Loucy (cell line): ENCODE data around the gene C8B.

Source experiments
- H2AFZ ChIP-seq: fragments of 200-600 bp; sonication (generic); 2 replicates; pipeline ENCODE4 v1.6.0; 2016; ENCODE audit warnings: antibody characterized with exemption, mild to moderate bottlenecking, low read length, moderate library complexity
- H3F3A ChIP-seq: fragments of 200-600 bp; 2 replicates; pipeline ENCODE4 v1.6.0; 2016; ENCODE audit warnings: antibody characterized with exemption, low read depth, mild to moderate bottlenecking
- H3K27me3 ChIP-seq: fragments of 200-600 bp; sonication (generic); 2 replicates; pipeline ENCODE4 v1.6.1; 2014; ENCODE audit warnings: low read length, mild to moderate bottlenecking; ENCODE audit not compliant: insufficient read depth, poor library complexity, severe bottlenecking
- H3K36me3 ChIP-seq: fragments of 200-600 bp; sonication (generic); 2 replicates; pipeline ENCODE4 v1.6.1; 2016; ENCODE audit warnings: low read length; ENCODE audit not compliant: insufficient read depth
- H3K4me1 ChIP-seq: fragments of 200-600 bp; sonication (generic); 2 replicates; pipeline ENCODE4 v1.5.1; 2014; ENCODE audit warnings: low read length, mild to moderate bottlenecking; ENCODE audit not compliant: insufficient read depth, poor library complexity, severe bottlenecking
- H3K4me2 ChIP-seq: fragments of 200-600 bp; sonication (generic); 2 replicates; pipeline ENCODE4 v1.6.0; 2014; ENCODE audit warnings: antibody characterized with exemption, low read length, low read depth, mild to moderate bottlenecking; ENCODE audit not compliant: poor library complexity, severe bottlenecking
- H3K4me3 ChIP-seq: fragments of 200-600 bp; sonication (generic); 2 replicates; pipeline ENCODE4 v1.5.1; 2014; ENCODE audit warnings: low read length, mild to moderate bottlenecking, mixed read lengths; ENCODE audit not compliant: poor library complexity, severe bottlenecking
- H3K79me2 ChIP-seq: fragments of 200-600 bp; sonication (generic); 2 replicates; pipeline ENCODE4 v1.6.1; 2014; ENCODE audit warnings: low read length; ENCODE audit not compliant: insufficient read depth
- H3K9ac ChIP-seq: fragments of 200-600 bp; sonication (generic); 2 replicates; pipeline ENCODE4 v1.6.0; 2014; ENCODE audit warnings: mild to moderate bottlenecking, low read depth, low read length, moderate library complexity; ENCODE audit not compliant: poor library complexity, severe bottlenecking
- H3K9me2 ChIP-seq: fragments of 200-600 bp; sonication (generic); replicated peaks from 2 replicates; pipeline ENCODE4 v1.6.1; 2016; ENCODE audit warnings: low read depth, low read length, mixed read lengths
- H3K9me3 ChIP-seq: fragments of 200-600 bp; sonication (generic); 2 replicates; pipeline ENCODE4 v1.6.1; 2014; ENCODE audit warnings: mild to moderate bottlenecking, antibody characterized with exemption, low read length, low read depth; ENCODE audit not compliant: insufficient read depth
- H4K20me1 ChIP-seq: fragments of 200-600 bp; sonication (generic); 2 replicates; pipeline ENCODE4 v1.6.0; 2014; ENCODE audit warnings: antibody characterized with exemption, low read length, mild to moderate bottlenecking; ENCODE audit not compliant: insufficient read depth, poor library complexity, severe bottlenecking
- EZH2phosphoT487 ChIP-seq: fragments of 200-600 bp; IDR thresholded peaks from 2 replicates; pipeline ENCODE4 v1.6.1; 2018; ENCODE audit warnings: antibody characterized with exemption, mild to moderate bottlenecking, moderate library complexity, borderline replicate concordance
- TF ChIP-seq, protein P1 (sequence below): fragments of 200-600 bp; sonication (generic); conservative IDR thresholded peaks from 2 replicates; pipeline ENCODE4 v1.5.1; 2014; ENCODE audit warnings: mild to moderate bottlenecking, antibody characterized with exemption, low read length

The C8B gene

DNA sequence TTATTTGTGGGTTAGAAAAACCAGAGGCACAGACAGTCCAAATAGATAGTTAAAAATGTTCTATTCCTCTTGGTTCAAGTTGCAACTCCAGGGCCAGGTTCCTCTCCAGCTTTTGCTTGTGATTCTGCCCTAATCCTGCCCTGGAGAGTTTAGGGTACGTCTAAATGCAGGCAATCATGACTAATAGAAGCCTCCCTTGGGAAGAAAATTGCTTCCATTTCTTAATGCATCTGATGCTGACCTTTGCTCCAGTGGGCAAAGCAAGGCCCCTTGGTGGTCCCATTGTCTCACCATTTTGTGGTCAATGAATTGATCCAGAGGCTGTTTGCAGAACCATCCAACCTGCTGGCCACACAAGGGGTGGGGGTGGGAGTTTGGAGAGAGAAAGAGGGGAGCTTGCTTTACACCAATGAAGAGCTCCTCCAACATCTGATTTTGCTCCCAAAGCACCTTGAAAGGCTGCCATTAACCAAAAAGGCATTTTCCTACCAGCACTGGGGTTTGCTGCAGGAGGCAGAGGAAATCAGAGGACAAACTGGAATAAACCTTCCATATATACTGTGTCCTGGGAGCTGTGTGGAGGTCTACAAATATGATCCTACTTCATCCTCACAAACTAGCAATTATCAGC lies 31.3 kb downstream of the C8B start:
- TF ChIP-seq, protein P1, sequence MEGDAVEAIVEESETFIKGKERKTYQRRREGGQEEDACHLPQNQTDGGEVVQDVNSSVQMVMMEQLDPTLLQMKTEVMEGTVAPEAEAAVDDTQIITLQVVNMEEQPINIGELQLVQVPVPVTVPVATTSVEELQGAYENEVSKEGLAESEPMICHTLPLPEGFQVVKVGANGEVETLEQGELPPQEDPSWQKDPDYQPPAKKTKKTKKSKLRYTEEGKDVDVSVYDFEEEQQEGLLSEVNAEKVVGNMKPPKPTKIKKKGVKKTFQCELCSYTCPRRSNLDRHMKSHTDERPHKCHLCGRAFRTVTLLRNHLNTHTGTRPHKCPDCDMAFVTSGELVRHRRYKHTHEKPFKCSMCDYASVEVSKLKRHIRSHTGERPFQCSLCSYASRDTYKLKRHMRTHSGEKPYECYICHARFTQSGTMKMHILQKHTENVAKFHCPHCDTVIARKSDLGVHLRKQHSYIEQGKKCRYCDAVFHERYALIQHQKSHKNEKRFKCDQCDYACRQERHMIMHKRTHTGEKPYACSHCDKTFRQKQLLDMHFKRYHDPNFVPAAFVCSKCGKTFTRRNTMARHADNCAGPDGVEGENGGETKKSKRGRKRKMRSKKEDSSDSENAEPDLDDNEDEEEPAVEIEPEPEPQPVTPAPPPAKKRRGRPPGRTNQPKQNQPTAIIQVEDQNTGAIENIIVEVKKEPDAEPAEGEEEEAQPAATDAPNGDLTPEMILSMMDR, result no peak
- TF ChIP-seq EZH2phosphoT487, result no peak
- Histone ChIP-seq H2AFZ (no peak overlapping the region), H4K20me1 (no peaks in the 10 kb centered on the region), H3K79me2 (no peaks in the 10 kb centered on the region), H3K9me2 (no peaks in the 10 kb centered on the region), H3K36me3 (no peaks in the 10 kb centered on the region), H3K27me3 (no peaks in the 10 kb centered on the region), H3K9ac (no peak overlapping the region), H3K4me3 (no peak overlapping the region), H3F3A (no peaks in the 10 kb centered on the region), H3K4me2 (no peak overlapping the region), H3K9me3 (no peaks in the 10 kb centered on the region), H3K4me1 (no peaks in the 10 kb centered on the region)

DNA sequence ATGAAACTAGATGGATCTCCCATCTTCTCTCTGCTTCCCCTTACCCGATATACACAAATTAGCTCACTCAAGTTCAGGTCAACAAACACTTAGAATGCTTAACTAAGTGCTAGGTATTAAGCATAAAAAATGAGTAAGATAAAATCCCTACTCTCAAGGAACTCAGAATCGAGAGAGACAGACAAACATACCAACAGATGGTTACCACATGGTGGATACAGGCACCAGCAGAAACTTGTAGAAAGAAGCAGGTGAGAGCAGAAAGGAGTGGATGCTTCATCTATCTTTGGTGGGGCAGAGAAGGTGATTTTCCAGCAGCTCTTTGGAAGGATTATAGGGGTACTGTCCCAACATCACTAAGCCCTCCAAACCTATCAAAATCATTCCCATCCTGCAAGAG lies 32.2 kb downstream of the C8B start:
- Histone ChIP-seq H3F3A (no peaks in the 10 kb centered on the region), H3K79me2 (no peaks in the 10 kb centered on the region), H3K9ac (no peak overlapping the region), H2AFZ (no peak overlapping the region), H3K9me2 (no peaks in the 10 kb centered on the region), H3K4me3 (no peak overlapping the region), H3K36me3 (no peaks in the 10 kb centered on the region), H3K9me3 (no peaks in the 10 kb centered on the region), H4K20me1 (no peaks in the 10 kb centered on the region), H3K4me2 (no peak overlapping the region), H3K4me1 (no peaks in the 10 kb centered on the region), H3K27me3 (no peaks in the 10 kb centered on the region)
- TF ChIP-seq, protein P1, result no peak
- no peak for TF ChIP-seq EZH2phosphoT487

DNA sequence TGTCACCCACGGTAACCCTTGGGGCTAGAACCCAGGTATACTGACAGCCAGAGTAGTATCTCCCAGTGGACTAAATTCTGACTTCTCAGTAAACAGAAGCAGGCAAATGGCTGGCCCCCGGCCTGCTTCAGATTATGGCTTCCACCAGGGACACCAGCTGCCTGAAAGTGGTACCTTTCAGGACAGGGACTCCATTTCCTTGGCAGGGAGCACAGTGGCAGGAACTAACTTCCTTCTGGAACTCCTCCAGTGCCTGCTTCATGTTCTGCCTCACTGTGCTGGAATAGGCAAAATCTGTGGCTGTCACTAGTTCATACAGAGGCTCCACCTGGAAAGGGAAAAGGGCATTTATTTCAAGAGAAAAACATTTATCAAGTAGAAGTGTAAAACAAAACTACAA lies 32.7 kb downstream of the C8B start:
- H3K27me3 ChIP-seq, result no peaks in the 10 kb centered on the region
- H3K4me2 ChIP-seq, result no peak overlapping the region
- no peak overlapping the region for H3K9ac ChIP-seq
- no peaks in the 10 kb centered on the region for H3K79me2 ChIP-seq
- no peaks in the 10 kb centered on the region for H3K36me3 ChIP-seq
- H2AFZ ChIP-seq, result no peak overlapping the region
- no peaks in the 10 kb centered on the region for H4K20me1 ChIP-seq
- no peaks in the 10 kb centered on the region for H3K4me1 ChIP-seq
- H3F3A ChIP-seq, result no peaks in the 10 kb centered on the region
- H3K9me3 ChIP-seq, result no peaks in the 10 kb centered on the region
- no peaks in the 10 kb centered on the region for H3K9me2 ChIP-seq
- no peak overlapping the region for H3K4me3 ChIP-seq
- TF ChIP-seq, protein P1, result no peak
- TF ChIP-seq EZH2phosphoT487, result no peak
